Stimulated activated CD8-positive, alpha-beta memory T cell treated with anti-CD3 and anti-CD28 coated beads, Interleukin-7, amount 100 ng/mL, for 1 hour (primary cell): ENCODE data around the gene STIM1.
"Not testable (repeated sequence)": the region's sequence is repeated elsewhere in the genome, so short reads cannot be mapped to it uniquely, and the experiment has no call there.

Experiments used
- DNase-seq, 2 donors: peaks; one replicate each; pipeline ENCODE4 v3.0.0-alpha.2; 2020; ENCODE audit warnings: low read depth in 2 of 2

The STIM1 gene

GRCh38 chr11:3854977-3855807 is at the start of gene STIM1:
STIM1 (plus strand) TSS chr11:3855664; CDS start chr11:3856271, 607 bp downstream.
- peak; percentile 97 for DNase-seq

- DNase-seq: peak in 1 of 2 donors; percentile 23
Observed at GRCh38 chr11:3807909-3808860, 47.3 kb upstream of the STIM1 start, which contains the start of gene PGAP2. PGAP2 (plus strand) TSS chr11:3808560; CDS start chr11:3811260, 2,700 bp downstream.

GRCh38 chr11:3808861-3809623 is 46.4 kb upstream of the STIM1 start:
- no peak for DNase-seq

- no peak for DNase-seq
Observed at GRCh38 chr11:3809624-3809928, 45.9 kb upstream of the STIM1 start.

- no peak for DNase-seq
Observed at GRCh38 chr11:3810446-3810845, 45.0 kb upstream of the STIM1 start.

GRCh38 chr11:3810951-3811350 is 44.5 kb upstream of the STIM1 start:
- no peak for DNase-seq

GRCh38 chr11:3814832-3815231 is 40.6 kb upstream of the STIM1 start:
- DNase-seq: not testable (repeated sequence)

GRCh38 chr11:3815845-3816244 is 39.6 kb upstream of the STIM1 start:
- DNase-seq: no peak

GRCh38 chr11:3816673-3817072 is 38.8 kb upstream of the STIM1 start:
- DNase-seq: no peak

- no peak for DNase-seq
Observed at GRCh38 chr11:3817181-3817800, 38.2 kb upstream of the STIM1 start.

- DNase-seq: no peak
Observed at GRCh38 chr11:3820971-3821370, 34.5 kb upstream of the STIM1 start.

GRCh38 chr11:3822312-3822711 is 33.2 kb upstream of the STIM1 start:
- no peak for DNase-seq

- DNase-seq: no peak
Observed at GRCh38 chr11:3823303-3823702, 32.2 kb upstream of the STIM1 start.

GRCh38 chr11:3823762-3824506 is 31.5 kb upstream of the STIM1 start:
- DNase-seq: no peak

GRCh38 chr11:3824714-3825472 is 30.6 kb upstream of the STIM1 start:
- peak; percentile 62 to 66 for DNase-seq

- no peak for DNase-seq
Observed at GRCh38 chr11:3825473-3826154, 29.9 kb upstream of the STIM1 start.

GRCh38 chr11:3826721-3827120 is 28.7 kb upstream of the STIM1 start:
- DNase-seq: no peak

- no peak for DNase-seq
Observed at GRCh38 chr11:3827434-3828186, 27.9 kb upstream of the STIM1 start.

GRCh38 chr11:3830088-3830487 is 25.4 kb upstream of the STIM1 start:
- no peak for DNase-seq
